ENCODE measurements around the gene GGN.

Gene GGN

DNA sequence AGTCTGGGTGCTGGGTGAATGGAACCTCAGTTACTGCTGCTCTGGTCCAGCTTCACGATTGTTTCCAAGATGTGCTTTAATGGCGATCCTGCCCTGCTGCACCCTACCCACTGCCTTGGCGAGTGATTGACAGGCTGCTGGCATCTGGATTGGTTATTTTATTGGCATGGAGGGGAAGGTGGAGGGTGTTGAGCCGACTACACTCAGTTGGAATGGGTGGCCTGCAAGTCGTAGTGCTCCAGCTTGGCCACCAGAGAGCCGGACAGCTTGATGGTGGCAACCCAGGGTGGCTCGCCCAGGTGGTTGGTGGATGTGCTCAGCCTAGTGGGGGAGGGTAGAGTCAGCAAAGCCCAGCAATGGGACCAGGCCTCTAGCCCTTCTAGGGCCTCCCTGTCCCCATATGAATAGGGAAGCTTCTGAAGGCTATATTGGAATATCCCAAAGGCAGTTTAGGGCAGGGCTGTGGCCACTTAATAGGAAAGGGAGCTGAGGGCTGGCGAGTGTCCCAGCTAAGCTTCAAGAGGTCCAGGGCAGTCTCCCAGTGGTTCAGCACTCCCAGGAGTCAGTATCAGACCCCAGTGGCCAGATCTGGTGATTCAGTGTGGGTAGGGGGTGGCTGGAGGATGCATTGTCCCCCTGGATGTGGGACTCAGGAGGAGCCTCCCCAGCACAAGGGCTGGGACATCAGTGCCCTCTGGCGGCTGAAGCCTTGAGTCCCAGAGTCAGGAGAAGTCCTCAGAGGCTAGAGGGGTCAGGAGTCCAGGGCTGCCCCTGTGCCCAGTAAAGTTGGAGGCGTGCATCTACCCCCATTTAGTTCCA, 3.4 kb downstream of the GGN start:
- WGBS, 2 donors (ENCODE audit: extremely low coverage in 2 of 2, insufficient read length in 2 of 2, insufficient replicate concordance in 1 of 2), result no CpG with 5 or more reads among the region's 10 CpGs
- Histone ChIP-seq H3K27ac (replicated peaks; ENCODE audit: low read length) (no peak overlapping the region), H2AK5ac (ENCODE audit: low read depth, low read length) (no peak overlapping the region), H2BK12ac (ENCODE audit: low read length) (no peak overlapping the region), H4K91ac (ENCODE audit: low read depth, low read length, poor library complexity) (no peak overlapping the region), H3K79me1 (ENCODE audit: low read depth, low read length) (no peaks in the 10 kb centered on the region), H3K4me1 (ENCODE audit: control insufficient read depth in 2 of 2, insufficient read depth in 1 of 2, low read depth in 1 of 2, low read length in 2 of 2) (peaks cover 2 to 3% of the 10 kb centered on the region in 2 donors), H3K27me3 (ENCODE audit: control insufficient read depth in 3 of 3, insufficient read depth in 3 of 3, low read depth in 1 of 3, low read length in 3 of 3) (no peaks in the 10 kb centered on the region), H2BK15ac (ENCODE audit: low read length) (no peak overlapping the region), H3K4ac (ENCODE audit: low read length) (no peak overlapping the region), H3K9ac (ENCODE audit: low read depth, low read length, poor library complexity) (peak overlapping the region; percentile 70), H3K18ac (ENCODE audit: low read length) (no peak overlapping the region), H2BK5ac (ENCODE audit: low read length) (no peak overlapping the region), H3K14ac (ENCODE audit: low read length) (no peak overlapping the region), H3K4me3 (ENCODE audit: low read length in 2 of 2) (peak overlapping the region in 1 of 2 donors; percentile 43), H3K36me3 (replicated peaks in 1 of 2; ENCODE audit: control insufficient read depth in 2 of 2, insufficient read depth in 2 of 2, low read length in 2 of 2) (peaks cover 29 to 62% of the 10 kb centered on the region in 2 donors), H2BK120ac (ENCODE audit: low read depth, low read length) (no peak overlapping the region), H2AFZ (ENCODE audit: low read length) (no peak overlapping the region), H3K9me3 (replicated peaks in 1 of 2; ENCODE audit: control insufficient read depth in 2 of 2, insufficient read depth in 1 of 2, low read depth in 1 of 2, low read length in 2 of 2) (no peaks in the 10 kb centered on the region), H4K8ac (ENCODE audit: low read depth, low read length) (no peak overlapping the region), H3K23ac (ENCODE audit: low read depth, low read length, poor library complexity) (no peak overlapping the region), H3K4me2 (ENCODE audit: insufficient read depth, low read length, poor library complexity, severe bottlenecking) (no peak overlapping the region)
- no peak for DNase-seq (ENCODE audit: low spot score)

DNA sequence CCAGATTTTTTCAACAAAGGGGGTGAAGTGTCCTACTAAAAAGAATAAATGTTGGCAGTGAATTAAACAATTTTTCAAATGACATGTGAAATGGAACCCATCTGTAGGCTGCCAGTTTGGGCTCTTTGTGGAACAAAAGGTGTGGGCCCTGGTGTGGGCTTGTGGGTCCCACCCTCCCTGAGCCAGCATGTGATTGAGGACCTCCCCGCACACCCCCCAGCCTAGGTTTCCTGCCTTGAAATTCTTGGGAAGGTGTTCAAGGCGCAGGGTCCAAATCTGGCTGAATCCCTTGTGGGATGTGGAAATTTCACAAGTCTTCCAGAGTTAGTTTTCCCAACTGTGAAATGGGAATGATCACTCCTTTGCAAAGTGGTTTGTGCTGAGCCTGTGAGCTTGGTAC, 4.1 kb downstream of the GGN start:
- Histone ChIP-seq H3K36me3 (replicated peaks in 1 of 2; ENCODE audit: control insufficient read depth in 2 of 2, insufficient read depth in 2 of 2, low read length in 2 of 2) (peaks cover 36 to 68% of the 10 kb centered on the region in 2 donors), H4K91ac (ENCODE audit: low read depth, low read length, poor library complexity) (no peak overlapping the region), H2BK12ac (ENCODE audit: low read length) (no peak overlapping the region), H2BK5ac (ENCODE audit: low read length) (no peak overlapping the region), H3K27ac (replicated peaks; ENCODE audit: low read length) (no peak overlapping the region), H3K4me3 (ENCODE audit: low read length in 2 of 2) (no peak overlapping the region), H2AK5ac (ENCODE audit: low read depth, low read length) (no peak overlapping the region), H2AFZ (ENCODE audit: low read length) (no peak overlapping the region), H3K18ac (ENCODE audit: low read length) (no peak overlapping the region), H3K9me3 (replicated peaks in 1 of 2; ENCODE audit: control insufficient read depth in 2 of 2, insufficient read depth in 1 of 2, low read depth in 1 of 2, low read length in 2 of 2) (no peaks in the 10 kb centered on the region), H3K4me2 (ENCODE audit: insufficient read depth, low read length, poor library complexity, severe bottlenecking) (no peak overlapping the region), H3K14ac (ENCODE audit: low read length) (no peak overlapping the region), H2BK120ac (ENCODE audit: low read depth, low read length) (no peak overlapping the region), H2BK15ac (ENCODE audit: low read length) (no peak overlapping the region), H3K27me3 (ENCODE audit: control insufficient read depth in 3 of 3, insufficient read depth in 3 of 3, low read depth in 1 of 3, low read length in 3 of 3) (no peaks in the 10 kb centered on the region), H3K23ac (ENCODE audit: low read depth, low read length, poor library complexity) (no peak overlapping the region), H3K4ac (ENCODE audit: low read length) (no peak overlapping the region), H3K4me1 (ENCODE audit: control insufficient read depth in 2 of 2, insufficient read depth in 1 of 2, low read depth in 1 of 2, low read length in 2 of 2) (peaks cover 2 to 3% of the 10 kb centered on the region in 2 donors), H4K8ac (ENCODE audit: low read depth, low read length) (no peak overlapping the region), H3K79me1 (ENCODE audit: low read depth, low read length) (no peaks in the 10 kb centered on the region), H3K9ac (ENCODE audit: low read depth, low read length, poor library complexity) (no peak overlapping the region)
- DNase-seq (ENCODE audit: low spot score), result no peak
- WGBS, 2 donors (ENCODE audit: extremely low coverage in 2 of 2, insufficient read length in 2 of 2, insufficient replicate concordance in 1 of 2), result no CpG with 5 or more reads among the region's 2 CpGs

DNA sequence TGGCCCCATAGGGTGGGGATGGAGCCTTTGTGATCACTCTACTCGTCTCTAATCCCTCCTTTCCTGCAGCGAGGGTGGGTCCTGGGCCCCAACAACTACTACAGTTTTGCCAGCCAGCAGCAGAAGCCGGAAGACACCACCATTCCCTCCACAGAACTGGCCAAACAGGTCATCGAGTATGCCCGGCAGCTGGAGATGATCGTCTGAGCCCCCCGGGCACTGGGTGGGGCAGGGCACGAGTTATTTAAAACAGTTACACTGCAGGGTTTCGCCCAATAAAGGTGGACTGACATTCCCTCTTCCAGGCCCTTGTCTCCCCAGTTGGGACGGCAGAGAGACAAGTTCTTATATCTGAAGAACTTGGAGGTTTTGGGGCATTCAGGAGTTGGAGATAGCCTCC, 4.7 kb downstream of the GGN start:
- Histone ChIP-seq H3K9me3 (replicated peaks in 1 of 2; ENCODE audit: control insufficient read depth in 2 of 2, insufficient read depth in 1 of 2, low read depth in 1 of 2, low read length in 2 of 2) (no peaks in the 10 kb centered on the region), H4K8ac (ENCODE audit: low read depth, low read length) (peak overlapping the region; percentile 88), H4K91ac (ENCODE audit: low read depth, low read length, poor library complexity) (no peak overlapping the region), H3K79me1 (ENCODE audit: low read depth, low read length) (no peaks in the 10 kb centered on the region), H3K23ac (ENCODE audit: low read depth, low read length, poor library complexity) (no peak overlapping the region), H3K27ac (replicated peaks; ENCODE audit: low read length) (no peak overlapping the region), H3K4me1 (ENCODE audit: control insufficient read depth in 2 of 2, insufficient read depth in 1 of 2, low read depth in 1 of 2, low read length in 2 of 2) (peaks cover 2 to 3% of the 10 kb centered on the region in 2 donors), H3K9ac (ENCODE audit: low read depth, low read length, poor library complexity) (no peak overlapping the region), H3K36me3 (replicated peaks in 1 of 2; ENCODE audit: control insufficient read depth in 2 of 2, insufficient read depth in 2 of 2, low read length in 2 of 2) (peaks cover 36 to 72% of the 10 kb centered on the region in 2 donors), H2AFZ (ENCODE audit: low read length) (no peak overlapping the region), H3K4me3 (ENCODE audit: low read length in 2 of 2) (no peak overlapping the region), H3K14ac (ENCODE audit: low read length) (no peak overlapping the region), H3K27me3 (ENCODE audit: control insufficient read depth in 3 of 3, insufficient read depth in 3 of 3, low read depth in 1 of 3, low read length in 3 of 3) (no peaks in the 10 kb centered on the region), H3K4me2 (ENCODE audit: insufficient read depth, low read length, poor library complexity, severe bottlenecking) (no peak overlapping the region), H2BK5ac (ENCODE audit: low read length) (no peak overlapping the region), H2BK15ac (ENCODE audit: low read length) (no peak overlapping the region), H3K4ac (ENCODE audit: low read length) (no peak overlapping the region), H2BK12ac (ENCODE audit: low read length) (no peak overlapping the region), H3K18ac (ENCODE audit: low read length) (no peak overlapping the region), H2AK5ac (ENCODE audit: low read depth, low read length) (no peak overlapping the region), H2BK120ac (ENCODE audit: low read depth, low read length) (no peak overlapping the region)
- DNase-seq (ENCODE audit: low spot score), result no peak
- no CpG with 5 or more reads among the region's 10 CpGs for WGBS, 2 donors (ENCODE audit: extremely low coverage in 2 of 2, insufficient read length in 2 of 2, insufficient replicate concordance in 1 of 2)

DNA sequence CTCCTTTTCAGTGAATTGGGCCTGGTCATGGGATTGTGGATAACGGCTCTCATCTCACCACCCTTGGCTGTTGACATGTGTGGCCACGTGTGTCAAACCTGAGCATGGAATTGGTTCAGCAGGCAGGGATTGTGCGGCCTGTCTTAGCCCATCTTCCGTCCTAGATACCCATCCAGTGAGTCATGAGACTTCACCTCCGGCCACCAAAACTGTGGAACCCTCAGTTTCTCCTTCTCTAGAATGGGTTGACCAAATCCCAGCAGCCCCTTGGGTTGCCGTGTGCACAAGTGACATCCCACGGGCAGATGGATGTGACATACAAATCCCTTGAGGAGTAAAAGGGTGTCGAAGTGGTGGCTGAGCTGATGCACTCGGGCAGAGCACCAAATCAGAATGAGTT, 6.7 kb downstream of the GGN start:
- H3K79me1 ChIP-seq (ENCODE audit: low read depth, low read length), result peaks cover 2% of the 10 kb centered on the region
- no peak overlapping the region for H3K4me2 ChIP-seq (ENCODE audit: insufficient read depth, low read length, poor library complexity, severe bottlenecking)
- peaks cover 38 to 87% of the 10 kb centered on the region in 2 donors for H3K36me3 ChIP-seq (replicated peaks in 1 of 2; ENCODE audit: control insufficient read depth in 2 of 2, insufficient read depth in 2 of 2, low read length in 2 of 2)
- H3K9me3 ChIP-seq (replicated peaks in 1 of 2; ENCODE audit: control insufficient read depth in 2 of 2, insufficient read depth in 1 of 2, low read depth in 1 of 2, low read length in 2 of 2), result no peaks in the 10 kb centered on the region
- H3K18ac ChIP-seq (ENCODE audit: low read length), result no peak overlapping the region
- no peak overlapping the region for H2AFZ ChIP-seq (ENCODE audit: low read length)
- WGBS, 2 donors (ENCODE audit: extremely low coverage in 2 of 2, insufficient read length in 2 of 2, insufficient replicate concordance in 1 of 2), result no CpG with 5 or more reads among the region's 9 CpGs
- no peak for DNase-seq (ENCODE audit: low spot score)
- no peak overlapping the region for H4K8ac ChIP-seq (ENCODE audit: low read depth, low read length)
- H2AK5ac ChIP-seq (ENCODE audit: low read depth, low read length), result no peak overlapping the region
- no peak overlapping the region for H2BK15ac ChIP-seq (ENCODE audit: low read length)
- H2BK120ac ChIP-seq (ENCODE audit: low read depth, low read length), result no peak overlapping the region
- H3K27me3 ChIP-seq (ENCODE audit: control insufficient read depth in 3 of 3, insufficient read depth in 3 of 3, low read depth in 1 of 3, low read length in 3 of 3), result no peaks in the 10 kb centered on the region
- H3K27ac ChIP-seq (replicated peaks; ENCODE audit: low read length), result no peak overlapping the region
- H3K4me3 ChIP-seq (ENCODE audit: low read length in 2 of 2), result no peak overlapping the region
- H3K23ac ChIP-seq (ENCODE audit: low read depth, low read length, poor library complexity), result no peak overlapping the region
- H2BK12ac ChIP-seq (ENCODE audit: low read length), result no peak overlapping the region
- no peak overlapping the region for H3K4ac ChIP-seq (ENCODE audit: low read length)
- no peak overlapping the region for H3K14ac ChIP-seq (ENCODE audit: low read length)
- no peak overlapping the region for H2BK5ac ChIP-seq (ENCODE audit: low read length)
- no peak overlapping the region for H3K9ac ChIP-seq (ENCODE audit: low read depth, low read length, poor library complexity)
- H4K91ac ChIP-seq (ENCODE audit: low read depth, low read length, poor library complexity), result no peak overlapping the region
- peaks cover under 1% of the 10 kb centered on the region in 2 donors for H3K4me1 ChIP-seq (ENCODE audit: control insufficient read depth in 2 of 2, insufficient read depth in 1 of 2, low read depth in 1 of 2, low read length in 2 of 2)
